GM12878 (cell line): ENCODE results near the gene MRPL37. TPM values are rescaled to one million over a fixed set of nuclear protein-coding genes. Genes with fewer than 3 reads are reported as not detected.
"Not testable (repeated sequence)": the region's sequence is repeated elsewhere in the genome, so short reads cannot be mapped to it uniquely, and the experiment has no call there.

Source experiments
- ATAC-seq: fragments of 200-7000 bp; cut with Tn5 transposase; 3 replicates; pipeline ENCODE4 v1.9.1; 2020; ENCODE audit warnings: mild to moderate bottlenecking, moderate library complexity
- BruUV-seq: library from RNA; stranded (reverse); fragments of 400-500 nt; replicated peaks from 2 replicates; lab custom pipeline; 2021; lab: Mats Ljungman, UMichigan
- CTCF ChIA-PET: fragments of 300-600 bp; sonication (Branson Sonifier 250); formaldehyde crosslinking; extraction: SDS; loops from one replicate; lab custom pipeline; 2021; ENCODE audit warnings: inconsistent platforms; lab: Yijun Ruan, JAX
- POLR2A ChIA-PET: fragments of 350-600 bp; formaldehyde crosslinking; extraction: SDS; loops from one replicate; lab custom pipeline; 2021; ENCODE audit warnings: inconsistent platforms; lab: Charles Lee
- RAD21 ChIA-PET: fragments of 300-600 bp; sonication (Branson Sonifier 250); formaldehyde crosslinking; loops from one replicate; lab custom pipeline; 2023; ENCODE audit warnings: antibody characterized with exemption; ENCODE audit not compliant: unreplicated experiment; lab: Charles Lee
- SMC1A ChIA-PET: fragments of 300-600 bp; sonication (Branson Sonifier 250); formaldehyde crosslinking; loops from one replicate; lab custom pipeline; 2023; ENCODE audit not compliant: unreplicated experiment, uncharacterized antibody; lab: Charles Lee
- DNase-seq: peaks from one replicate; pipeline ENCODE4 v3.0.0-alpha.2; 2011; ENCODE audit warnings: low read depth, low spot score
- FAIRE-seq: peaks from 3 replicates; lab custom pipeline; 2011; peaks lifted over from hg19 to GRCh38; lab: Jason Lieb, UNC
- H2AFZ ChIP-seq: 2 replicates; pipeline ENCODE4 v1.6.0; 2011; ENCODE audit warnings: low read depth, low read length, control low read depth; ENCODE audit not compliant: control insufficient read depth
- H3K27ac ChIP-seq: 2 replicates; pipeline ENCODE4 v1.5.1; 2011; ENCODE audit warnings: control low read depth; ENCODE audit not compliant: control insufficient read depth, insufficient read depth
- H3K27me3 ChIP-seq, 2 experiments: replicated peaks in 1 of 2; 2 replicates each; pipeline versions ENCODE4 v1.6.0 to v1.6.1; 2011; ENCODE audit warnings: low read length in 1 of 2; ENCODE audit not compliant: control insufficient read depth in 2 of 2, insufficient read depth in 2 of 2
- H3K36me3 ChIP-seq, 2 experiments: 2 replicates each; pipeline ENCODE4 v1.5.1; 2011; ENCODE audit warnings: low read length in 1 of 2; ENCODE audit not compliant: control insufficient read depth in 2 of 2, insufficient read depth in 2 of 2
- H3K4me1 ChIP-seq: 2 replicates; pipeline ENCODE4 v1.6.1; 2011; ENCODE audit warnings: mild to moderate bottlenecking, low read length, moderate library complexity, mixed read lengths; ENCODE audit not compliant: control insufficient read depth, insufficient read depth
- H3K4me2 ChIP-seq: 2 replicates; pipeline ENCODE4 v1.6.0; 2011; ENCODE audit warnings: control low read depth; ENCODE audit not compliant: control insufficient read depth, insufficient read depth
- H3K4me3 ChIP-seq: fragments of 200-600 bp; sonication (generic); 2 replicates; pipeline ENCODE4 v1.5.1; 2016
- H3K79me2 ChIP-seq: 2 replicates; pipeline ENCODE4 v1.6.0; 2011; ENCODE audit warnings: low read length; ENCODE audit not compliant: control insufficient read depth, insufficient read depth
- H3K9ac ChIP-seq: 2 replicates; pipeline ENCODE4 v1.8.0; 2011; ENCODE audit warnings: low read length, control low read depth, mixed read lengths; ENCODE audit not compliant: control insufficient read depth, insufficient read depth
- H3K9me3 ChIP-seq: replicated peaks from 3 replicates; pipeline ENCODE4 v1.5.1; 2011; ENCODE audit warnings: mild to moderate bottlenecking, low read length; ENCODE audit not compliant: control insufficient read depth, insufficient read depth
- H4K20me1 ChIP-seq: 2 replicates; pipeline ENCODE4 v1.6.0; 2011; ENCODE audit not compliant: control insufficient read depth, insufficient read depth
- JUNB ChIP-seq: IDR thresholded peaks from 2 replicates; pipeline ENCODE4 v1.6.1; 2016; ENCODE audit warnings: antibody characterized with exemption, mild to moderate bottlenecking
- POU2F2 ChIP-seq: IDR thresholded peaks from 3 replicates; pipeline ENCODE4 v1.6.1; 2011; ENCODE audit warnings: low read depth, mild to moderate bottlenecking, low read length, borderline replicate concordance
- TCF3 ChIP-seq: IDR thresholded peaks from 2 replicates; pipeline ENCODE4 v1.6.1; 2012; ENCODE audit warnings: low read depth, mild to moderate bottlenecking, low read length, borderline replicate concordance; ENCODE audit not compliant: insufficient read depth
- WGBS: methylation state at CpG from one replicate; pipeline ENCODE4 v1.1.6; 2016; ENCODE audit warnings: low lambda C conversion rate; ENCODE audit not compliant: insufficient replicate concordance, insufficient coverage; ENCODE audit errors: missing lambda C conversion rate; 5-methylcytosine and 5-hydroxymethylcytosine counted together
- in situ Hi-C: fragments of 300-500 bp; cut with MboI; formaldehyde crosslinking; loops from 9 replicates; pipeline ENCODE4 v1.14.3; 2018; ENCODE audit warnings: mixed read lengths
- intact Hi-C: fragments of 100-400 bp; cut with micrococcal nuclease; formaldehyde crosslinking; loops from one replicate; pipeline ENCODE4 v1.14.2; 2022; ENCODE audit not compliant: unreplicated experiment
- polyA plus RNA-seq, 11 experiments: library from polyadenylated mRNA; depleted of rRNA in 4 of 11; unstranded in 6 of 11; stranded (reverse) in 5 of 11; fragments of >200 nt; fragmentation: Nextera tagmentation in 4 of 11; fragmentation: Illumina TruSeq in 1 of 11; extraction: Ambion mirVana in 4 of 11; extraction: Trizol in 1 of 11; gene quantifications; 1 replicate in 1 of 11; 2 replicates in 10 of 11; pipeline versions ENCODE4 v1.2.1 to v1.2.3, GENCODE V29; 2011 to 2016; ENCODE audit warnings: inconsistent platforms in 2 of 11, missing spikeins in 2 of 11, low read depth in 1 of 11
- total RNA-seq, 4 experiments: library from RNA; depleted of rRNA in 3 of 4; stranded (reverse); fragments of >200 nt in 3 of 4; fragmentation: Illumina TruSeq in 1 of 4; extraction: Trizol in 1 of 4; gene quantifications; 2 replicates each; pipeline versions ENCODE4 v1.2.1 to v1.2.3, GENCODE V29; 2013 to 2021

MRPL37 gene
- total and polyA plus RNA-seq, 10 of the 15 experiments (the other 5 are each of a cell fraction or from before 2014, with no cell fraction given) = 41.4 to 217 (median 159) TPM

- no peaks in the 10 kb centered on the region for H3K4me1 ChIP-seq
- intact Hi-C loops (no loop called here), in situ Hi-C loops (no loop called here)
- DNase-seq = no peak
- no peak for TF ChIP-seq TCF3
- peak; percentile 17 for TF ChIP-seq JUNB
- 0 out of 3 replicates have a peak, but pooled peaks have one; percentile 36 for TF ChIP-seq POU2F2
- no peaks in the 10 kb centered on the region for H3K79me2 ChIP-seq
- no peak overlapping the region for H3K4me2 ChIP-seq
- ChIA-PET SMC1A (no interaction called here), RAD21 (no interaction called here), POLR2A (no interaction called here), CTCF (no interaction called here)
- no peak overlapping the region for H2AFZ ChIP-seq
- no peaks in the 10 kb centered on the region for H3K27me3 ChIP-seq
- WGBS = 39% methylated on average over 15 of the region's 15 CpGs
- FAIRE-seq = peak; percentile 61
- peak; percentile 53 for ATAC-seq
- H3K27ac ChIP-seq = no peak overlapping the region
- H3K36me3 ChIP-seq = peaks cover 0 to under 1% of the 10 kb centered on the region in 2 experiments; a peak in 2 of 4 replicates
- H4K20me1 ChIP-seq = no peaks in the 10 kb centered on the region
- no peak overlapping the region for H3K9ac ChIP-seq
- BruUV-seq = TSS peak; percentile 34
- H3K9me3 ChIP-seq = no peaks in the 10 kb centered on the region
- H3K4me3 ChIP-seq = no peak overlapping the region
Measured at GRCh38 chr1:54230507-54231339, 30.8 kb downstream of the MRPL37 start.

GRCh38 chr1:54233196-54233595 is 33.2 kb downstream of the MRPL37 start:
- POLR2A ChIA-PET, H4K20me1 ChIP-seq, FAIRE-seq, CTCF ChIA-PET, H3K36me3 ChIP-seq, H3K4me2 ChIP-seq, BruUV-seq, in situ Hi-C loops, DNase-seq, SMC1A ChIA-PET, H3K9me3 ChIP-seq, H3K4me3 ChIP-seq, H3K9ac ChIP-seq, H3K4me1 ChIP-seq, ATAC-seq, H3K27me3 ChIP-seq, H3K79me2 ChIP-seq, H3K27ac ChIP-seq, RAD21 ChIA-PET, intact Hi-C loops, H2AFZ ChIP-seq: not testable (repeated sequence)
- 100% methylated on average over 10 of the region's 33 CpGs for WGBS
